ENCODE measurements around the gene CFAP46. TPM values are rescaled to one million over a fixed set of nuclear protein-coding genes. Genes with fewer than 3 reads are reported as not detected.

Gene CFAP46
- total and polyA plus RNA-seq, 4 donors, result 0.33 to 0.59 (median 0.42) TPM

GRCh38 chr10:132813560-132814468 is 128.6 kb downstream of the CFAP46 start:
- Histone ChIP-seq H3K36me3 (ENCODE audit: control insufficient read depth in 4 of 4, insufficient read depth in 3 of 4, low read depth in 1 of 4, low read length in 3 of 4) (no peaks in the 10 kb centered on the region), H3K4me1 (ENCODE audit: control insufficient read depth in 4 of 4, insufficient read depth in 4 of 4, low read length in 3 of 4) (no peaks in the 10 kb centered on the region), H3K4me3 (ENCODE audit: low read depth in 1 of 3, low read length in 3 of 3) (no peak overlapping the region), H3K27me3 (ENCODE audit: control insufficient read depth in 4 of 4, insufficient read depth in 4 of 4, low read length in 3 of 4) (peaks cover 0 to 4% (median 0%) of the 10 kb centered on the region in 4 donors), H3K9me3 (ENCODE audit: control insufficient read depth in 4 of 4, low read length in 3 of 4) (no peaks in the 10 kb centered on the region), H3K9ac (ENCODE audit: low read depth in 1 of 2, low read length in 2 of 2) (no peak overlapping the region), H3K27ac (ENCODE audit: low read depth in 1 of 2, low read length in 2 of 2) (no peak overlapping the region)
- WGBS, result 67% methylated on average over 25 of the region's 28 CpGs
- DNase-seq (ENCODE audit: low spot score), result no peak
- no peak for TF ChIP-seq RAD21 (IDR thresholded peaks at IDR 0.05)
- no peak for TF ChIP-seq SP1 (IDR thresholded peaks at IDR 0.05)
- TF ChIP-seq NR2F2 (IDR thresholded peaks at IDR 0.05), result no peak
- TF ChIP-seq HNF4A (conservative IDR thresholded peaks at IDR 0.05), result no peak
- no peak for TF ChIP-seq EGR1 (IDR thresholded peaks at IDR 0.05; ENCODE audit: low read depth in 2 of 2)
- TF ChIP-seq, protein P1, sequence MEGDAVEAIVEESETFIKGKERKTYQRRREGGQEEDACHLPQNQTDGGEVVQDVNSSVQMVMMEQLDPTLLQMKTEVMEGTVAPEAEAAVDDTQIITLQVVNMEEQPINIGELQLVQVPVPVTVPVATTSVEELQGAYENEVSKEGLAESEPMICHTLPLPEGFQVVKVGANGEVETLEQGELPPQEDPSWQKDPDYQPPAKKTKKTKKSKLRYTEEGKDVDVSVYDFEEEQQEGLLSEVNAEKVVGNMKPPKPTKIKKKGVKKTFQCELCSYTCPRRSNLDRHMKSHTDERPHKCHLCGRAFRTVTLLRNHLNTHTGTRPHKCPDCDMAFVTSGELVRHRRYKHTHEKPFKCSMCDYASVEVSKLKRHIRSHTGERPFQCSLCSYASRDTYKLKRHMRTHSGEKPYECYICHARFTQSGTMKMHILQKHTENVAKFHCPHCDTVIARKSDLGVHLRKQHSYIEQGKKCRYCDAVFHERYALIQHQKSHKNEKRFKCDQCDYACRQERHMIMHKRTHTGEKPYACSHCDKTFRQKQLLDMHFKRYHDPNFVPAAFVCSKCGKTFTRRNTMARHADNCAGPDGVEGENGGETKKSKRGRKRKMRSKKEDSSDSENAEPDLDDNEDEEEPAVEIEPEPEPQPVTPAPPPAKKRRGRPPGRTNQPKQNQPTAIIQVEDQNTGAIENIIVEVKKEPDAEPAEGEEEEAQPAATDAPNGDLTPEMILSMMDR (IDR thresholded peaks at IDR 0.05; ENCODE audit: low read depth, low read length, missing input control), result no peak
- no peak for TF ChIP-seq RXRA (IDR thresholded peaks at IDR 0.05)
- TF ChIP-seq, protein P2, sequence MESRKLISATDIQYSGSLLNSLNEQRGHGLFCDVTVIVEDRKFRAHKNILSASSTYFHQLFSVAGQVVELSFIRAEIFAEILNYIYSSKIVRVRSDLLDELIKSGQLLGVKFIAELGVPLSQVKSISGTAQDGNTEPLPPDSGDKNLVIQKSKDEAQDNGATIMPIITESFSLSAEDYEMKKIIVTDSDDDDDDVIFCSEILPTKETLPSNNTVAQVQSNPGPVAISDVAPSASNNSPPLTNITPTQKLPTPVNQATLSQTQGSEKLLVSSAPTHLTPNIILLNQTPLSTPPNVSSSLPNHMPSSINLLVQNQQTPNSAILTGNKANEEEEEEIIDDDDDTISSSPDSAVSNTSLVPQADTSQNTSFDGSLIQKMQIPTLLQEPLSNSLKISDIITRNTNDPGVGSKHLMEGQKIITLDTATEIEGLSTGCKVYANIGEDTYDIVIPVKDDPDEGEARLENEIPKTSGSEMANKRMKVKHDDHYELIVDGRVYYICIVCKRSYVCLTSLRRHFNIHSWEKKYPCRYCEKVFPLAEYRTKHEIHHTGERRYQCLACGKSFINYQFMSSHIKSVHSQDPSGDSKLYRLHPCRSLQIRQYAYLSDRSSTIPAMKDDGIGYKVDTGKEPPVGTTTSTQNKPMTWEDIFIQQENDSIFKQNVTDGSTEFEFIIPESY (IDR thresholded peaks at IDR 0.05), result no peak
- TF ChIP-seq, protein P3, sequence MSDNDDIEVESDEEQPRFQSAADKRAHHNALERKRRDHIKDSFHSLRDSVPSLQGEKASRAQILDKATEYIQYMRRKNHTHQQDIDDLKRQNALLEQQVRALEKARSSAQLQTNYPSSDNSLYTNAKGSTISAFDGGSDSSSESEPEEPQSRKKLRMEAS (IDR thresholded peaks at IDR 0.05), result no peak
- TF ChIP-seq HNF4G (IDR thresholded peaks at IDR 0.05), result no peak
- no peak for TF ChIP-seq FOXA1 (IDR thresholded peaks at IDR 0.05)
- no peak for TF ChIP-seq YY1 (IDR thresholded peaks at IDR 0.05)
- no peak for TF ChIP-seq GABPA (IDR thresholded peaks at IDR 0.05 in 1 of 2, conservative IDR thresholded peaks at IDR 0.05 in 1 of 2)

DNA sequence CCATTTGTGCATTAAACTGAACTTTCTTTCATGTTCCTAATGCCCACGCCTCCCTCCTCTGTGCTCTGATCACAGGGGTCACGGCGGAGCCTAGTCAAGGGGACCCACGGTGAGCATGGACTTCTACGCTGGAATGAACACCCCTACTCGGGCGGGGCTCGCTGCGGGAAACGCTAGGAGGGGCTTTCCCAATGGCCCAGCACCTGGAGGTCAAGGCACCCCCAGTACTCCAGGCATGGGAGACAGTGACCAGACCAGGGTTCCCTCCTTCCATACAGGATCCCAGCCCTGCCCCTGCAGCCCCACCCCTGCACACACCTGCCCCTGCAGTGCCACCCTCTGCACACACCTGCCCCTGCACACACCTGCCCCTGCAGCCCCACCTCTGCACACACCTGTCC is 129.4 kb downstream of the CFAP46 start:
- DNase-seq (ENCODE audit: low spot score), result no peak
- Histone ChIP-seq H3K27me3 (ENCODE audit: control insufficient read depth in 4 of 4, insufficient read depth in 4 of 4, low read length in 3 of 4) (peaks cover 0 to 4% (median 0%) of the 10 kb centered on the region in 4 donors), H3K36me3 (ENCODE audit: control insufficient read depth in 4 of 4, insufficient read depth in 3 of 4, low read depth in 1 of 4, low read length in 3 of 4) (no peaks in the 10 kb centered on the region), H3K4me3 (ENCODE audit: low read depth in 1 of 3, low read length in 3 of 3) (no peak overlapping the region), H3K9me3 (ENCODE audit: control insufficient read depth in 4 of 4, low read length in 3 of 4) (no peaks in the 10 kb centered on the region), H3K4me1 (ENCODE audit: control insufficient read depth in 4 of 4, insufficient read depth in 4 of 4, low read length in 3 of 4) (no peaks in the 10 kb centered on the region), H3K27ac (ENCODE audit: low read depth in 1 of 2, low read length in 2 of 2) (no peak overlapping the region), H3K9ac (ENCODE audit: low read depth in 1 of 2, low read length in 2 of 2) (no peak overlapping the region)
- TF ChIP-seq SP1 (IDR thresholded peaks at IDR 0.05) (no peak), FOXA2 (IDR thresholded peaks at IDR 0.05) (no peak), RXRA (IDR thresholded peaks at IDR 0.05) (no peak), JUND (IDR thresholded peaks at IDR 0.05) (no peak), YY1 (IDR thresholded peaks at IDR 0.05) (no peak), HNF4G (IDR thresholded peaks at IDR 0.05) (no peak), TAF1 (conservative IDR thresholded peaks at IDR 0.05) (no peak), RAD21 (IDR thresholded peaks at IDR 0.05) (no peak)
- TF ChIP-seq, protein P2 (IDR thresholded peaks at IDR 0.05), result no peak
- WGBS, result 84% methylated on average over 10 of the region's 10 CpGs

Data from liver (tissue), 9 donors.